Sigmoid colon (tissue), 3 donors: ENCODE measurements around the gene GPR32.

Source experiments
- POLR2A ChIP-seq, 2 donors: fragments of 450-650 bp; IDR thresholded peaks; one replicate each; pipeline ENCODE4 v1.6.1; 2016; ENCODE audit warnings: antibody characterized with exemption in 2 of 2, mild to moderate bottlenecking in 2 of 2, moderate library complexity in 2 of 2
- TF ChIP-seq, protein P1 (sequence below), 4 experiments: fragments of 450-650 bp in 3 of 4; fragments of 200-600 bp in 1 of 4; IDR thresholded peaks; one replicate each; pipeline ENCODE4 v1.5.1; 2016 to 2019; ENCODE audit warnings: antibody characterized with exemption in 4 of 4, mild to moderate bottlenecking in 3 of 4, moderate library complexity in 2 of 4

DNA sequence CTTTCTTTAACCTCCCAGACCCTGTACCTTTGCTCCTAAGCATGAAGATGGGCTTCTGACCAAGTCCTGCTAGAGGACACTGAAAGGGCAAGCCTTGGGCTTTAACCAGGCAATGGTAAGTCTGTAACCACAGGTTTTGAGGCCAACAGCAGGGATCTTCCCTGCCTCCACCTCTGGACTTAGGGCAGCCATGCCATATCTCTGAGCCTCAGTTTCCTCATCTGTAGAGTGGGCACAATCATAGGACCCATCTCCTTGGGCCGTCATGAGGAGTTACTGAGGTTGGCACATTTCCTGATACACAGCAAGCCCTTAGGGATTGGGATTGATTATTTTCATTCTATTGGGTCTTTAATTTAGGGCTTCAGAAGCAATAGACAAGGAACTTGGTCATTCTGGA, 38.6 kb downstream of the GPR32 start:
- TF ChIP-seq, protein P1, sequence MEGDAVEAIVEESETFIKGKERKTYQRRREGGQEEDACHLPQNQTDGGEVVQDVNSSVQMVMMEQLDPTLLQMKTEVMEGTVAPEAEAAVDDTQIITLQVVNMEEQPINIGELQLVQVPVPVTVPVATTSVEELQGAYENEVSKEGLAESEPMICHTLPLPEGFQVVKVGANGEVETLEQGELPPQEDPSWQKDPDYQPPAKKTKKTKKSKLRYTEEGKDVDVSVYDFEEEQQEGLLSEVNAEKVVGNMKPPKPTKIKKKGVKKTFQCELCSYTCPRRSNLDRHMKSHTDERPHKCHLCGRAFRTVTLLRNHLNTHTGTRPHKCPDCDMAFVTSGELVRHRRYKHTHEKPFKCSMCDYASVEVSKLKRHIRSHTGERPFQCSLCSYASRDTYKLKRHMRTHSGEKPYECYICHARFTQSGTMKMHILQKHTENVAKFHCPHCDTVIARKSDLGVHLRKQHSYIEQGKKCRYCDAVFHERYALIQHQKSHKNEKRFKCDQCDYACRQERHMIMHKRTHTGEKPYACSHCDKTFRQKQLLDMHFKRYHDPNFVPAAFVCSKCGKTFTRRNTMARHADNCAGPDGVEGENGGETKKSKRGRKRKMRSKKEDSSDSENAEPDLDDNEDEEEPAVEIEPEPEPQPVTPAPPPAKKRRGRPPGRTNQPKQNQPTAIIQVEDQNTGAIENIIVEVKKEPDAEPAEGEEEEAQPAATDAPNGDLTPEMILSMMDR (IDR thresholded peaks at IDR 0.05): no peak
- no peak for TF ChIP-seq POLR2A (IDR thresholded peaks at IDR 0.05)
